GM12878 (cell line): ENCODE results near the gene DNAJB4. TPM values are rescaled to one million over a fixed set of nuclear protein-coding genes. Genes with fewer than 3 reads are reported as not detected.
A peak's percentile ranks its signal among the peaks of the same experiment; 100 is the strongest.

Experiments
- ATAC-seq: fragments of 200-7000 bp; cut with Tn5 transposase; 3 replicates; pipeline ENCODE4 v1.9.1; 2020; ENCODE audit warnings: mild to moderate bottlenecking, moderate library complexity
- BruUV-seq: library from RNA; stranded (reverse); fragments of 400-500 nt; replicated peaks from 2 replicates; lab custom pipeline; 2021; lab: Mats Ljungman, UMichigan
- CTCF ChIA-PET: fragments of 300-600 bp; sonication (Branson Sonifier 250); formaldehyde crosslinking; extraction: SDS; loops from one replicate; lab custom pipeline; 2021; ENCODE audit warnings: inconsistent platforms; lab: Yijun Ruan, JAX
- POLR2A ChIA-PET: fragments of 350-600 bp; formaldehyde crosslinking; extraction: SDS; loops from one replicate; lab custom pipeline; 2021; ENCODE audit warnings: inconsistent platforms; lab: Charles Lee
- RAD21 ChIA-PET: fragments of 300-600 bp; sonication (Branson Sonifier 250); formaldehyde crosslinking; loops from one replicate; lab custom pipeline; 2023; ENCODE audit warnings: antibody characterized with exemption; ENCODE audit not compliant: unreplicated experiment; lab: Charles Lee
- SMC1A ChIA-PET: fragments of 300-600 bp; sonication (Branson Sonifier 250); formaldehyde crosslinking; loops from one replicate; lab custom pipeline; 2023; ENCODE audit not compliant: unreplicated experiment, uncharacterized antibody; lab: Charles Lee
- DNase-seq: peaks from one replicate; pipeline ENCODE4 v3.0.0-alpha.2; 2011; ENCODE audit warnings: low read depth, low spot score
- FAIRE-seq: peaks from 3 replicates; lab custom pipeline; 2011; peaks lifted over from hg19 to GRCh38; lab: Jason Lieb, UNC
- H2AFZ ChIP-seq: 2 replicates; pipeline ENCODE4 v1.6.0; 2011; ENCODE audit warnings: low read depth, low read length, control low read depth; ENCODE audit not compliant: control insufficient read depth
- H3K27ac ChIP-seq: 2 replicates; pipeline ENCODE4 v1.5.1; 2011; ENCODE audit warnings: control low read depth; ENCODE audit not compliant: control insufficient read depth, insufficient read depth
- H3K27me3 ChIP-seq, 2 experiments: replicated peaks in 1 of 2; 2 replicates each; pipeline versions ENCODE4 v1.6.0 to v1.6.1; 2011; ENCODE audit warnings: low read length in 1 of 2; ENCODE audit not compliant: control insufficient read depth in 2 of 2, insufficient read depth in 2 of 2
- H3K36me3 ChIP-seq, 2 experiments: 2 replicates each; pipeline ENCODE4 v1.5.1; 2011; ENCODE audit warnings: low read length in 1 of 2; ENCODE audit not compliant: control insufficient read depth in 2 of 2, insufficient read depth in 2 of 2
- H3K4me1 ChIP-seq: 2 replicates; pipeline ENCODE4 v1.6.1; 2011; ENCODE audit warnings: mild to moderate bottlenecking, low read length, moderate library complexity, mixed read lengths; ENCODE audit not compliant: control insufficient read depth, insufficient read depth
- H3K4me2 ChIP-seq: 2 replicates; pipeline ENCODE4 v1.6.0; 2011; ENCODE audit warnings: control low read depth; ENCODE audit not compliant: control insufficient read depth, insufficient read depth
- H3K4me3 ChIP-seq: fragments of 200-600 bp; sonication (generic); 2 replicates; pipeline ENCODE4 v1.5.1; 2016
- H3K79me2 ChIP-seq: 2 replicates; pipeline ENCODE4 v1.6.0; 2011; ENCODE audit warnings: low read length; ENCODE audit not compliant: control insufficient read depth, insufficient read depth
- H3K9ac ChIP-seq: 2 replicates; pipeline ENCODE4 v1.8.0; 2011; ENCODE audit warnings: low read length, control low read depth, mixed read lengths; ENCODE audit not compliant: control insufficient read depth, insufficient read depth
- H3K9me3 ChIP-seq: replicated peaks from 3 replicates; pipeline ENCODE4 v1.5.1; 2011; ENCODE audit warnings: mild to moderate bottlenecking, low read length; ENCODE audit not compliant: control insufficient read depth, insufficient read depth
- H4K20me1 ChIP-seq: 2 replicates; pipeline ENCODE4 v1.6.0; 2011; ENCODE audit not compliant: control insufficient read depth, insufficient read depth
- ATF7 ChIP-seq: fragments of 450-650 bp; IDR thresholded peaks from 2 replicates; pipeline ENCODE4 v1.6.1; 2016; ENCODE audit warnings: low read depth, mild to moderate bottlenecking
- CHD1 ChIP-seq: IDR thresholded peaks from 2 replicates; pipeline ENCODE4 v1.6.1; 2012; ENCODE audit warnings: low read depth, low read length, improper control_type of control experiment
- JUNB ChIP-seq: IDR thresholded peaks from 2 replicates; pipeline ENCODE4 v1.6.1; 2016; ENCODE audit warnings: antibody characterized with exemption, mild to moderate bottlenecking
- LARP7 ChIP-seq: fragments of 450-650 bp; IDR thresholded peaks from 2 replicates; pipeline ENCODE4 v1.6.1; 2017; ENCODE audit warnings: mild to moderate bottlenecking
- MYC ChIP-seq: IDR thresholded peaks from 2 replicates; pipeline ENCODE4 v1.6.1; 2011; ENCODE audit warnings: mild to moderate bottlenecking, low read length, moderate library complexity, inconsistent platforms; ENCODE audit not compliant: insufficient read depth, insufficient replicate concordance, insufficient read length, severe bottlenecking
- NFIC ChIP-seq: IDR thresholded peaks from 2 replicates; pipeline ENCODE4 v1.6.1; 2012; ENCODE audit warnings: low read depth, mild to moderate bottlenecking, inconsistent platforms, low read length, moderate library complexity
- PAX8 ChIP-seq: fragments of 450-650 bp; IDR thresholded peaks from 2 replicates; pipeline ENCODE4 v1.6.1; 2017; ENCODE audit warnings: mild to moderate bottlenecking, moderate library complexity
- POLR2A ChIP-seq: IDR thresholded peaks from 2 replicates; pipeline ENCODE4 v1.6.1; 2011; ENCODE audit warnings: low read depth, mild to moderate bottlenecking, low read length
- RBBP5 ChIP-seq: fragments of 200-600 bp; sonication (generic); conservative IDR thresholded peaks from 2 replicates; pipeline ENCODE4 v1.6.1; 2016
- RUNX3 ChIP-seq: IDR thresholded peaks from 2 replicates; pipeline ENCODE4 v1.6.1; 2012; ENCODE audit warnings: low read length, inconsistent platforms
- SPI1 ChIP-seq: IDR thresholded peaks from 2 replicates; pipeline ENCODE4 v1.6.1; 2011; ENCODE audit warnings: low read depth, mild to moderate bottlenecking, low read length, moderate library complexity, borderline replicate concordance; ENCODE audit not compliant: insufficient read depth
- TCF12 ChIP-seq: IDR thresholded peaks from 2 replicates; pipeline ENCODE4 v1.6.1; 2011; ENCODE audit warnings: low read depth, mild to moderate bottlenecking, low read length
- WGBS: methylation state at CpG from one replicate; pipeline ENCODE4 v1.1.6; 2016; ENCODE audit warnings: low lambda C conversion rate; ENCODE audit not compliant: insufficient replicate concordance, insufficient coverage; ENCODE audit errors: missing lambda C conversion rate; 5-methylcytosine and 5-hydroxymethylcytosine counted together
- in situ Hi-C: fragments of 300-500 bp; cut with MboI; formaldehyde crosslinking; loops from 9 replicates; pipeline ENCODE4 v1.14.3; 2018; ENCODE audit warnings: mixed read lengths
- intact Hi-C: fragments of 100-400 bp; cut with micrococcal nuclease; formaldehyde crosslinking; loops from one replicate; pipeline ENCODE4 v1.14.2; 2022; ENCODE audit not compliant: unreplicated experiment
- polyA plus RNA-seq, 11 experiments: library from polyadenylated mRNA; depleted of rRNA in 4 of 11; unstranded in 6 of 11; stranded (reverse) in 5 of 11; fragments of >200 nt; fragmentation: Nextera tagmentation in 4 of 11; fragmentation: Illumina TruSeq in 1 of 11; extraction: Ambion mirVana in 4 of 11; extraction: Trizol in 1 of 11; gene quantifications; 1 replicate in 1 of 11; 2 replicates in 10 of 11; pipeline versions ENCODE4 v1.2.1 to v1.2.3, GENCODE V29; 2011 to 2016; ENCODE audit warnings: inconsistent platforms in 2 of 11, missing spikeins in 2 of 11, low read depth in 1 of 11
- total RNA-seq, 4 experiments: library from RNA; depleted of rRNA in 3 of 4; stranded (reverse); fragments of >200 nt in 3 of 4; fragmentation: Illumina TruSeq in 1 of 4; extraction: Trizol in 1 of 4; gene quantifications; 2 replicates each; pipeline versions ENCODE4 v1.2.1 to v1.2.3, GENCODE V29; 2013 to 2021
- TF ChIP-seq, protein P1 (sequence below): IDR thresholded peaks from 2 replicates; pipeline ENCODE4 v1.6.1; 2011; ENCODE audit warnings: borderline replicate concordance, low read depth, mild to moderate bottlenecking, moderate library complexity, mixed read lengths, low read length; ENCODE audit not compliant: insufficient read depth; ENCODE audit errors: extremely low read length
- TF ChIP-seq, protein P2 (sequence below): fragments of 450-650 bp; IDR thresholded peaks from 2 replicates; pipeline ENCODE4 v1.6.1; 2016; ENCODE audit warnings: mild to moderate bottlenecking, moderate library complexity, borderline replicate concordance
- TF ChIP-seq, protein P3 (sequence below): IDR thresholded peaks from 2 replicates; pipeline ENCODE4 v1.6.1; 2012; ENCODE audit warnings: low read depth, low read length, improper control_type of control experiment
- TF ChIP-seq, protein P4 (sequence below), 3 experiments: IDR thresholded peaks in 2 of 3; conservative IDR thresholded peaks in 1 of 3; 2 replicates each; pipeline ENCODE4 v1.5.1; 2011; ENCODE audit warnings: low read depth in 3 of 3, low read length in 3 of 3, mild to moderate bottlenecking in 3 of 3, control low read depth in 2 of 3, moderate library complexity in 2 of 3, inconsistent platforms in 1 of 3, mixed read lengths in 1 of 3; ENCODE audit not compliant: control insufficient read depth in 2 of 3, insufficient read depth in 1 of 3; ENCODE audit errors: extremely low read depth in 1 of 3

DNAJB4 gene
- total and polyA plus RNA-seq, 10 of the 15 experiments (the other 5 are each of a cell fraction or from before 2014, with no cell fraction given): 3.8 to 10.5 (median 6.6) TPM

DNA sequence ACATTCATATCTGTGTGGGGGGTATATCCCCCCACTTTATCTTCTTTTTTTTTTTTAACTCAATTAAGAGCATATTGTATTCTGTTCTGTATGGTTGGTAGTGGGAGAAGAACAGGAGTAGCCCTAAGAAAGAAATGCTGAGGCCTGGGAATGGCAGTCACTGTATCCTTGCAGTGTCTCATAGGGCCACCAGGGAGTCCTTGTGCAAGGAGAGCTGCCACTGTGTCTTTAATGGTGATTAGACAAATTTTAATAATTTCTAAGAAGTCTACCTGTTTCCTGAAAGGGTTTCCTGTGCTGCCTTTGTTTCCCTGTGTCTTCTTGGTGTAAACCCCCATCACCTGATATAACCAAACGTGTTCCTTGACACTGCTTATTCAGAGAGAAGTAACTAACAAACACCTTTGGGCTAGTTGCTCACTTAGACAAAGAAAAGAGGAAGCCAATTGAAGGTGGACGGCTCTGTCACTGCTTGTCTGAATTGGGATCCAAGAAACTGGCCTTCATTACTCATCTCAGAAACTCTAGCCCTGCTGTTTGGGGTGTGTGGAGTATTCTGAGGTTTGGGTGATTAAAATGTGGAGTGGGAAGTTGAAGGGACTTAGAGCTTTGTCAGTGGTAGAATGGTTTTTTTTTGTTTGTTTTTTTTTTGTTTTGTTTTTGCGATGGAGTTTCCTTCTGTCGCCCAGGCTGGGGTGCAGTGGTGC lies 56.3 kb downstream of the DNAJB4 start:
- SMC1A ChIA-PET: interaction anchor here (0.9 to 1.3 kb wide), 2 partner anchors 14 to 55 kb away, joined by 3 read pairs; no protein-coding TSS in a partner anchor
- Histone ChIP-seq H3K4me2 (0 out of 2 replicates have a peak overlapping the region, but pooled peaks have one; percentile 22), H3K27ac (no peak overlapping the region), H3K36me3 (no peaks in the 10 kb centered on the region), H2AFZ (peak overlapping the region; percentile 77), H3K9ac (no peak overlapping the region), H3K9me3 (no peaks in the 10 kb centered on the region), H3K4me1 (no peaks in the 10 kb centered on the region; the same call in none of the 2 replicates), H4K20me1 (no peaks in the 10 kb centered on the region), H3K4me3 (no peak overlapping the region), H3K27me3 (no peaks in the 10 kb centered on the region; a peak in 1 of 4 replicates), H3K79me2 (no peaks in the 10 kb centered on the region)
- CTCF ChIA-PET: interaction anchor here (0.6 kb wide), 1 partner anchor 994 kb away, joined by 3 read pairs; no protein-coding TSS in a partner anchor
- peak; percentile 89 for ATAC-seq
- POLR2A ChIA-PET: interaction anchor here (0.7 kb wide), 1 partner anchor 647 kb away, joined by 3 read pairs; no protein-coding TSS in a partner anchor
- peak; percentile 65 for FAIRE-seq
- RAD21 ChIA-PET: no interaction called here
- in situ Hi-C loops (no loop called here), intact Hi-C loops (no loop called here)
- WGBS: 11% methylated on average over 4 of the region's 4 CpGs
- BruUV-seq: no TSS peak
- peak; percentile 28 for DNase-seq
- TF ChIP-seq SPI1 (peak; percentile 92), ATF7 (no peak), POLR2A (no peak), RBBP5 (no peak), RUNX3 (peak; percentile 95), CHD1 (no peak), JUNB (peak; percentile 90), PAX8 (no peak), LARP7 (no peak), TCF12 (no peak), NFIC (peak; percentile 83), MYC (no peak)
- TF ChIP-seq, protein P1, sequence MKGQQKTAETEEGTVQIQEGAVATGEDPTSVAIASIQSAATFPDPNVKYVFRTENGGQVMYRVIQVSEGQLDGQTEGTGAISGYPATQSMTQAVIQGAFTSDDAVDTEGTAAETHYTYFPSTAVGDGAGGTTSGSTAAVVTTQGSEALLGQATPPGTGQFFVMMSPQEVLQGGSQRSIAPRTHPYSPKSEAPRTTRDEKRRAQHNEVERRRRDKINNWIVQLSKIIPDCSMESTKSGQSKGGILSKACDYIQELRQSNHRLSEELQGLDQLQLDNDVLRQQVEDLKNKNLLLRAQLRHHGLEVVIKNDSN: no peak
- TF ChIP-seq, protein P2, sequence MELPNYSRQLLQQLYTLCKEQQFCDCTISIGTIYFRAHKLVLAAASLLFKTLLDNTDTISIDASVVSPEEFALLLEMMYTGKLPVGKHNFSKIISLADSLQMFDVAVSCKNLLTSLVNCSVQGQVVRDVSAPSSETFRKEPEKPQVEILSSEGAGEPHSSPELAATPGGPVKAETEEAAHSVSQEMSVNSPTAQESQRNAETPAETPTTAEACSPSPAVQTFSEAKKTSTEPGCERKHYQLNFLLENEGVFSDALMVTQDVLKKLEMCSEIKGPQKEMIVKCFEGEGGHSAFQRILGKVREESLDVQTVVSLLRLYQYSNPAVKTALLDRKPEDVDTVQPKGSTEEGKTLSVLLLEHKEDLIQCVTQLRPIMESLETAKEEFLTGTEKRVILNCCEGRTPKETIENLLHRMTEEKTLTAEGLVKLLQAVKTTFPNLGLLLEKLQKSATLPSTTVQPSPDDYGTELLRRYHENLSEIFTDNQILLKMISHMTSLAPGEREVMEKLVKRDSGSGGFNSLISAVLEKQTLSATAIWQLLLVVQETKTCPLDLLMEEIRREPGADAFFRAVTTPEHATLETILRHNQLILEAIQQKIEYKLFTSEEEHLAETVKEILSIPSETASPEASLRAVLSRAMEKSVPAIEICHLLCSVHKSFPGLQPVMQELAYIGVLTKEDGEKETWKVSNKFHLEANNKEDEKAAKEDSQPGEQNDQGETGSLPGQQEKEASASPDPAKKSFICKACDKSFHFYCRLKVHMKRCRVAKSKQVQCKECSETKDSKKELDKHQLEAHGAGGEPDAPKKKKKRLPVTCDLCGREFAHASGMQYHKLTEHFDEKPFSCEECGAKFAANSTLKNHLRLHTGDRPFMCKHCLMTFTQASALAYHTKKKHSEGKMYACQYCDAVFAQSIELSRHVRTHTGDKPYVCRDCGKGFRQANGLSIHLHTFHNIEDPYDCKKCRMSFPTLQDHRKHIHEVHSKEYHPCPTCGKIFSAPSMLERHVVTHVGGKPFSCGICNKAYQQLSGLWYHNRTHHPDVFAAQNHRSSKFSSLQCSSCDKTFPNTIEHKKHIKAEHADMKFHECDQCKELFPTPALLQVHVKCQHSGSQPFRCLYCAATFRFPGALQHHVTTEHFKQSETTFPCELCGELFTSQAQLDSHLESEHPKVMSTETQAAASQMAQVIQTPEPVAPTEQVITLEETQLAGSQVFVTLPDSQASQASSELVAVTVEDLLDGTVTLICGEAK: no peak
- TF ChIP-seq, protein P3, sequence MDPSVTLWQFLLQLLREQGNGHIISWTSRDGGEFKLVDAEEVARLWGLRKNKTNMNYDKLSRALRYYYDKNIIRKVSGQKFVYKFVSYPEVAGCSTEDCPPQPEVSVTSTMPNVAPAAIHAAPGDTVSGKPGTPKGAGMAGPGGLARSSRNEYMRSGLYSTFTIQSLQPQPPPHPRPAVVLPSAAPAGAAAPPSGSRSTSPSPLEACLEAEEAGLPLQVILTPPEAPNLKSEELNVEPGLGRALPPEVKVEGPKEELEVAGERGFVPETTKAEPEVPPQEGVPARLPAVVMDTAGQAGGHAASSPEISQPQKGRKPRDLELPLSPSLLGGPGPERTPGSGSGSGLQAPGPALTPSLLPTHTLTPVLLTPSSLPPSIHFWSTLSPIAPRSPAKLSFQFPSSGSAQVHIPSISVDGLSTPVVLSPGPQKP: no peak
- TF ChIP-seq, protein P4, sequence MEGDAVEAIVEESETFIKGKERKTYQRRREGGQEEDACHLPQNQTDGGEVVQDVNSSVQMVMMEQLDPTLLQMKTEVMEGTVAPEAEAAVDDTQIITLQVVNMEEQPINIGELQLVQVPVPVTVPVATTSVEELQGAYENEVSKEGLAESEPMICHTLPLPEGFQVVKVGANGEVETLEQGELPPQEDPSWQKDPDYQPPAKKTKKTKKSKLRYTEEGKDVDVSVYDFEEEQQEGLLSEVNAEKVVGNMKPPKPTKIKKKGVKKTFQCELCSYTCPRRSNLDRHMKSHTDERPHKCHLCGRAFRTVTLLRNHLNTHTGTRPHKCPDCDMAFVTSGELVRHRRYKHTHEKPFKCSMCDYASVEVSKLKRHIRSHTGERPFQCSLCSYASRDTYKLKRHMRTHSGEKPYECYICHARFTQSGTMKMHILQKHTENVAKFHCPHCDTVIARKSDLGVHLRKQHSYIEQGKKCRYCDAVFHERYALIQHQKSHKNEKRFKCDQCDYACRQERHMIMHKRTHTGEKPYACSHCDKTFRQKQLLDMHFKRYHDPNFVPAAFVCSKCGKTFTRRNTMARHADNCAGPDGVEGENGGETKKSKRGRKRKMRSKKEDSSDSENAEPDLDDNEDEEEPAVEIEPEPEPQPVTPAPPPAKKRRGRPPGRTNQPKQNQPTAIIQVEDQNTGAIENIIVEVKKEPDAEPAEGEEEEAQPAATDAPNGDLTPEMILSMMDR (IDR thresholded peaks at IDR 0.05 in 2 of 3, conservative IDR thresholded peaks at IDR 0.05 in 1 of 3; ENCODE audit: control insufficient read depth in 2 of 3, extremely low read depth in 1 of 3, insufficient read depth in 1 of 3, low read depth in 3 of 3, low read length in 3 of 3): peak in 2 of 3 experiments; percentile 13 to 22; a peak in 1 of 6 replicates
